Stimulated activated CD8-positive, alpha-beta memory T cell treated with anti-CD3 and anti-CD28 coated beads, Interleukin-4, amount 100 ng/mL, for 4 hours (primary cell): ENCODE measurements around the gene MSL3B.

Experiments used
- DNase-seq, 2 donors: peaks; one replicate each; pipeline ENCODE4 v3.0.0-alpha.2; 2020; ENCODE audit warnings: low read depth in 2 of 2, low spot score in 1 of 2

MSL3B gene

GRCh38 chr2:233853883-233854240 is 14.3 kb downstream of the MSL3B start:
- no peak for DNase-seq

GRCh38 chr2:233853353-233853752 is 14.8 kb downstream of the MSL3B start:
- no peak for DNase-seq

GRCh38 chr2:233852056-233852455 is 16.1 kb downstream of the MSL3B start:
- DNase-seq = no peak

GRCh38 chr2:233851169-233851568 is 17.0 kb downstream of the MSL3B start:
- DNase-seq = no peak

GRCh38 chr2:233850745-233851144 is 17.4 kb downstream of the MSL3B start:
- no peak for DNase-seq

GRCh38 chr2:233849607-233850271 is 18.4 kb downstream of the MSL3B start:
- no peak for DNase-seq

- no peak for DNase-seq
These were observed 19.9 kb downstream of the MSL3B start for GRCh38 chr2:233848276-233848675.

GRCh38 chr2:233847248-233847898 is 20.8 kb downstream of the MSL3B start:
- DNase-seq = no peak

GRCh38 chr2:233846387-233847247 is 21.6 kb downstream of the MSL3B start:
- no peak for DNase-seq

GRCh38 chr2:233845301-233846060 is 22.7 kb downstream of the MSL3B start:
- DNase-seq = no peak

GRCh38 chr2:233844836-233845235 is 23.4 kb downstream of the MSL3B start:
- no peak for DNase-seq

- no peak for DNase-seq
These were observed 23.9 kb downstream of the MSL3B start for GRCh38 chr2:233844064-233844807.

- no peak for DNase-seq
These were observed 27.0 kb downstream of the MSL3B start for GRCh38 chr2:233841183-233841582.

GRCh38 chr2:233840520-233840919 is 27.7 kb downstream of the MSL3B start:
- no peak for DNase-seq

- DNase-seq = no peak
These were observed 28.8 kb downstream of the MSL3B start for GRCh38 chr2:233839447-233839820.

GRCh38 chr2:233838726-233839446 is 29.3 kb downstream of the MSL3B start:
- DNase-seq = no peak

GRCh38 chr2:233838251-233838650 is 29.9 kb downstream of the MSL3B start:
- no peak for DNase-seq

GRCh38 chr2:233837694-233838229 is 30.4 kb downstream of the MSL3B start:
- no peak for DNase-seq

- no peak for DNase-seq
These were observed 31.8 kb downstream of the MSL3B start for GRCh38 chr2:233836359-233836758.
